HG03354 (cell line): ENCODE measurements around the gene FIGN.

Experiments used
- ATAC-seq: cut with Tn5 transposase; IDR thresholded peaks from one replicate; pipeline ENCODE4 v1.9.1; 2021; ENCODE audit warnings: mild to moderate bottlenecking; ENCODE audit not compliant: unreplicated experiment, poor library complexity, severe bottlenecking

The FIGN gene

DNA sequence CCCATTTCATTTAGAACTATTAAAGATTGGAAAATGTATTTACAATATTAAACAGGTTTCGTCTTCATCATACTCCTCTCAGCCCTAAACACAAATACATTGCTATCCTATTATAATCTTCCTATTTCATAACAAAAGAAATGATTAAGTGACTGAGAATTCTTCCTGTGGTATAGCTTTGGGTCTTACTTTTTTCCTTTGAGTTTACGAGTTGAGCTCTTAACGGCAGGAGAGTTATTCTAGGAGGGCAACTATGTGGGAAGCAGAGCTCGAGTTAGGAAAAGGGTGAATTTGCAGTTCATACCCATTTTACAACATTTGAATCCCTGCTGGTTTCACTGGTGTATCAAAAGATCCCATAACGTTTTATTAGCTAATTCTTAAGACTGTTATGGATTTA is 105.0 kb downstream of the FIGN start:
- ATAC-seq = no peak

DNA sequence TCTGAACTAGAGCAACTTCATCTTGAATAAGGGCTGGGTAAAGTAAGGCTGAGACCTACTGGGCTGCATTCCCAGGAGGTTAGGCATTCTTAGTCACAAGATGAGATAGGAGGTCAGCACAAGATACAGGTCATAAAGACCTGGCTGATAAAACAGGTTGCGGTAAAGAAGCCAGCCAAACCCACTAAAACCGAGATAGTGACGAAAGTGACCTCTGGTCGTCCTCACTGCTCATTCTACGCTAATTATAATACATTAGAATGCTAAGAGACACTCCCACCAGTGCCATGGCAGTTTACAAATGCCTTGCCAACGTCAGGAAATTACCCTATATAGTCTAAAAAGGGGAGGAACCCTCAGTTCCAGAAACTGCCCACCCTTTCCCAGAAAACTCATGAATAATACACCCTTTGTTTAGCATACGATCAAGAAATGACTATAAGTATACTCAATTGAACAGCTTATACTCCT is 109.1 kb downstream of the FIGN start:
- no peak for ATAC-seq

DNA sequence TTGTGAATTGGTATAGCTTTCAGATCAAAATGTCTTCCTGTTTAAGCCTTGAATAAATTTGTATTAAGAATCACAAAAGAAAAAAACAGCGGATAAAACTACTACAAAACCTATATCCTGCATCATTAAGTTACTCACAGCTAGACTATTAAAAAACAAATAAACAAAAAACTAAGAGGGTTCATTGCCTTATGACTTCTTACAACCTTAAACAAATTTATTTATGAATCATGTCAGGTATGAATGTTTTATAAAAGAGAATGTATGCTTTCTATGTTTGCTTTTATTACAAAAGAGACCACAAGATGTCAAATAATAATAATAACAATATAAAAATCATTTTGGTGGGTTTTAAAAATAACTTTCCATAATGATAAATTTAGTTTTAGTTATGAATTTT is 109.6 kb downstream of the FIGN start:
- ATAC-seq = no peak

DNA sequence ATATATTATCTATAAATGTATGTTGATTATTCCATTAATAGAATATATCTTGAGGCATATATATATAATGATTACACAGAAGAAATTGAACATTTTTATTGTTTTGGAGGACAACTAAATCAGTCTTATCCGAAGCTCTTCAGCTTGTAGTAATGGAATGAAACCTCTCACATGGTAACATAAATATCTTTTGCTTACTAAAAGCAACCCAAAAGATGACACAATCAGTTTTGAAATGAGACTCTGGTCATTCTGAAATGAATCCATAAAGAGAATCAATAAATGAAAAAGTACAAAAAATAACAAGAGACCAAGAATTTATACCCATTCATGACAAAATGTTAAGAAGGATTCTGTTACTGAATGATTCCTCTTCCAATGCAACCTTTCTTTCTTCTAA is 110.2 kb downstream of the FIGN start:
- ATAC-seq = no peak

DNA sequence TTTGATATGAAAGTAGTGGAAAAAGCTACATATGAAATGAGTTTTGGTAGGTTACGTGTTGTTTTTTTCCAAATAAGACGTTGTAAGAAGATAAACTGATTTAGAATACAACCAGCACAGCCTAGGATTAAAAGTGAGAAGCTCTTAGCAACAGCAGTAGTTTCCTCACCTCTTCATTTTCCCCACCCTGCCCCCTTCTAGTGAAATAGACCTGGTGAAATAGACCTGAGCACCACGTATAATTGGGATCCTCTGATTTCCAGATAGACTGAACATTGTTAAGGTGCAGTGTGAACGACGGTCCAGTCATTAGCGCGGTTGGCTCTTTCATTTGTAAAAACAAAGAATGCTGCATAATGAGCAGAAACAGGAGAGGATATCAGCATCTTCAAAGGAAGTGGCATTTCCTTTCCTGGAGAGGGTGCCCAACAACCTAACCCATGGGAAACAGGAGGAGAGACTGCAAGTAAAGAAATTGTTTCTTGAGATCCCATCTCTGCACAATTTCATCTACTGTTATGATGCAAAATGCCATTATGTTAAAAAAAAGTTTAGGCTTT is 114.3 kb downstream of the FIGN start:
- ATAC-seq = no peak

DNA sequence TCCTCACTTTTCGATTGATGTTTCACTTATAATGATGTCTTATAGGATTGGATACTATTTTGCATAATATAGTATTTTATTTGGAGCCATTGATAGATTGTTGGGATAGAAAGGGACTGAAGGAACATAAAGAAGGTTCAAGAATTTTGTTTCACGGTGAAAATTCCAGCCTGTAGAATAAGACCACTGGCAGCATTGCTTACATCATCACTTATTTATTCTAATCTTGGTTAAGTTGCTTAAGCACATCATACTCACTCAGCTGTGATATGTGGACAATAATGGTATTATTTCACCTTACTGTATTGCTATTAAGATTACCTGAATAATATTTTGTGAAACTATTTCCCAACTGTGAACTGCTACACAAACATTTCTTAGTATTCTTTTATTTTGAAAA is 118.3 kb downstream of the FIGN start:
- no peak for ATAC-seq

DNA sequence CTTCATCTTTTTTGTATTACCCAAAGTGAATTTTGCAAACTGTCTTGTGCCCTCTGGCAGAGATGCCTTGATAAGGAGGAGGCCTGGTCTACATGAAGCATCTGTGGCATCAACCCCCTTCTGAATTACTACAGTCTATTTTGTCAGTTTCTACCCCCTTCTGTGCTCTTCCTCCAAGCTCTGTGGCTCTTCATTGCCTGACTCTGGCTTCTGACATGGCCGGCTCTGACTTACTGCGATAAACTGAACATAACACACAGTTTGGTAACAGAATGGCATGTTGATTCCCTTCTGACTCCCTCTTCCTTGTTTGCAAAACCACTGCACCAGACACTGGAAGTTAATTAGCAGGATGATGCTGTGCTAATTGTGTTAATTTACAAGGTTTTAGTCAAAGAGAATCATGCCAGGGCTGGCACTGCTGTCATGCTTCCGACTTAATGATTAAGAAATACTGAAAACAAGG is 122.5 kb downstream of the FIGN start:
- ATAC-seq = no peak

DNA sequence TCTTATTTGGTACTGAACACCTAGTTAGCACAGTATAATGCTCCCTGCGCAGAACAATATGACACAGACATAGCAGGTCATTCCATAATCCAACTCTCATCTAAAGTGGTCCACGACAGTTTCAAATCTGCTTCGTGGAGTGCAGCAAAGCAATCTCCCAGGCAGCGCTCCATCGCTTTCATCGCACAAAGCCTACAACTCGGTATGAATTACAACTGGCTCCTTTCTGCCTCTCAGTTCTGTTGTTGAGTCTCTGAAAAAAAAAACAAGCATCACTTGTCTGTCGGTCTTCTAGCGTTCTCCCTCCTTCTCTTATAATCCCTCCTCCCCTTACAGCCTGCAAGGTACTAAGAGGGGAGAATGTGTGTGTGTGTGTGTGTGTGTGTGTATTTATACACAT is 123.5 kb downstream of the FIGN start:
- no peak for ATAC-seq

DNA sequence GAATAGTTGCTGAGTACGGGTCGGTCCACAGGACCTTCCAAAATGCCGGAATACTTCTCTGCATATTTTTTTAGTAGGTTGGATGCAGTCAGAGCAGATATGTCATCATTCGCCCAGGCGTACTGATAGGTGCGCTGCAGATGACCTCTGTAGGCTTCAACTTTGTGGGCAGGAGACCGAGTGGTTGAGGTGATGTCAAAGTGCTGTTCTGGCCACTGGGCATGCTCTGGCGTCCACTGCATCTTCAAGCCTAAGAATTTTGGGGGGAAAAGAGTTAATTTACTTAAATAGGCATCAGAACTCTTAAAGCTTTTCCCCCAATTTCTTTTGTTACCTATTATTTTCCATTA is 124.3 kb downstream of the FIGN start:
- no peak for ATAC-seq

DNA sequence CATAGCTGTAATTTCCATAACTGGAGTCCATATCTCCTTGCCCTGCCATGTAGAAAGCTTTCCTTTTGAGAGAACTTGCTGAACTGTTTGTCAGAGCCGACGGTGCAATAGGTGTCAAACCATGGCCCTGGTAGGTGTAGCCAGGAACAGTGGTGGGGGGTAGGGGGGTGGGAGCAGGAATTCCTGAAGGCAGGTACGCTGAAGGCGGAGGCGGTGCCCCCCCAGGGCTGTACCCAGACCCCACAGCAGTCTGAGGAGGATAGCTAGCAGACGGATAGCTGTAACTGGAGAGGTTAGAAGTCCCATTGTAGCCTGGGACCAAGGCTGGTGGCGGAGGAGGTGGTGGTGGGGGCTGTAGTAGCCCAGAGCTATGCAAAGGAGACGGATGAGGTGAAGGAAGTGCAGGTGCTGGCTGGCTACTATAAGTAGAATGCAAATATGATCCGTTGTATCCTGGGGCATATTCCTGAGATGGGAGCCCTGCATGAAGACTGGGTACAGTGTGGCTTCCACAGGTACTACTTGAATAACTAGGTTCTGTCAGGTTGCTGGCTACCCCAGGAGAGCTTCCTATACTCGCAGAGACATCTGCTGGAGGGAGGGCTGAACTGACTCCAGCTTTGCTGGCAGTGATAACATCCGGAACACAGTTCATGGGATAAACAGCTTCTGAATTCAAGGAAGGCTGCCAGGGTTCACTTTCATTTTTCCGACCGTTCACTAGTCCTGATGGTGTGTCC is 124.8 kb downstream of the FIGN start:
- ATAC-seq = peak; percentile 47

DNA sequence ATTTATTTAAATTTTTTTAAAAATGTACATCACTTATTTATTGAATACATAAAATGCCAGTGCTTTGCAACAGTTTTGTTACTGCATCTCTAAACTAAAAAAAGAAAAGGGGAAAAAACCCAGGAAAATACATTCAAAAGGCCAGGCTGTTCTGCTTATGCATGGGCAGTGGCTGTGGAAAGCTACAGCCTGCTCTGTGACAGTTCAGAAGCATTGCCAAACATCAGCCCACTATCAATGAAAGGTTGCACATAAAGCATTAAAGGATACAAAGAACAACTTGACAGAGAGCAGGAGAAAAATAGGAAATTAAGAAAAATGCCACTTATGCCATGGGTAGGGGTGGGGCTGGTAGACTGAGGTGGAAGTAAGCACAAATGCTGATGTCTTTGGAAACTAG is 128.2 kb downstream of the FIGN start:
- ATAC-seq = no peak

DNA sequence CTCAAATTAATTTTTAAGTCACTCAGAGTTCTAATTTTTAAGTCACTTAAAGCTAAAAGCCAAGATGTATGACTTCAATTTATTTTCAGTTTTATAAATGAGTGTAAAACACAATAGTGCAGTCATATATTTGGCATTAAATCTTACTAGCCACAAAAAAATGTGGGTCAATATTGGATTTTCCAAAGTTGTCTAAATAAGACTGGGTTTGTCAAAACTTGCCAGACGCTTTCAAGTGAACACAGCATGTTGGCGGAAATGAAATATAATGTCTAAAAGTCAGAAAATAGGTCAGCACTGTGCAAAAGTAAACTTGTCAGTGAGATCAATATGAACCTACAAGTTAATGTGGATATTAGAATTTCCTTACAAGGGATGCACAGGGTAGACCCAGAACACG is 128.9 kb downstream of the FIGN start:
- ATAC-seq = no peak

DNA sequence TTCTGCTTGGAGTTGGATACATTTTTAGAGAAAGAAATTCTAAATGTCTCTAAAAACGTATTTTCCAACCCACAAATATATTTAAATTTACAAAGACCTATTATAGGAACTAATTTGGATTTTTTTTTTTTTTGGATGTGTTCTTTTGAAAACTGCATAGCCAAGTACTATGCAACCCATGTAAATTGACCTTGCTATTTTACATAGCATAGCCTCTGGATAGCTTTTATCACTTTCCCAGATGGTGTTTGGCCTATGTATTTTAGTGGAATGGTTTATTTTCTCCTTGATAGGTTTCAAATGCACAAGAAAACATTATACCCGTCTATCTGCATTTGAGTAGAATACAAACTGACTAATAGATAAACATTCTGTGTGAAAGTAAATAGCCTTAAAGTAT is 130.0 kb downstream of the FIGN start:
- ATAC-seq = no peak

DNA sequence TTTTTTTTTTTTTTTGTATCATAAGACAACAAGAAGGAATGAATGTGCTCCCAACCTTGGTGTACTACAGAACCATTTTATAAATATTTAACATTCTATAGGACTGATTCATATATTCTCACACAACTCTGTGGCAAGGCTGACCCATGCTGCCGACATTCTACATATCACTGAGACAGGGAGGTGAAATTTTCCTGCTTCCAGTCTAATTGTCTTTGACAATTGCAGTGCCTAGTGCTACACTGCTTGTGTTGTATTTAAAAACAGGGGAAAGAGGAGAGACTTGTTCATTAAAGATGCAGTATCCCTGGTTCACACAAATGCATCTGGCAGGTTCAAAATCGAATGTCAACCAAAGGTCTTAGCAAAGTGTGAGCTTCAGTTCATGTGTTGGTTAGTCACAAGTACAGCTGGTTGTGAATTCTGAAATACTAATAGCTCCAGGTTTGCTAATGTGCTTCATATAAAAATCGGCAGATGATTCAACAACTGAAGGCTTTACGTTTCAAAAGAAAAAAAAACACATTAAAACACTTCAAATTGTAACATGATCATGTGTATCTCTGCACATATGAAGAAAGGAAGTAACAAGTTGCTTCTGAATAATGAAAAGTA is 130.8 kb downstream of the FIGN start:
- ATAC-seq = no peak

DNA sequence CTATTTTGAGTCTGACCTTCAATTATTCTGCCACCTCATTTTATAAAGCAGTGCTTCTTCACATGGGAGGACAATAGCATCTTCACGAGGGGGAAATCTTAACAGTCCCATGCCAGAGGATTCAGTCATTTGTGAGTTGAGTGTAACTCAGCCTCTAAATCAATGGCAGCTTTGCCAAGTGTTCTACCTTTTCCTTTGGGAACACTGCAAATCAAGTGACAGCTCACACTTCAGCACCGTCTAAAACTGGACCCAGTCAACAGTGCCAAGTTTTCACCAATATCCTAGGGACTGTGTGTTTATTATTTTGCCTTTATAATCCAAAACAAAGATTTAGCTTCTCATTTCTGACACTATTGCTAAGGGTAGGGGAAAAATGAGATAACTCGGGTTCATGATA is 133.6 kb downstream of the FIGN start:
- no peak for ATAC-seq

DNA sequence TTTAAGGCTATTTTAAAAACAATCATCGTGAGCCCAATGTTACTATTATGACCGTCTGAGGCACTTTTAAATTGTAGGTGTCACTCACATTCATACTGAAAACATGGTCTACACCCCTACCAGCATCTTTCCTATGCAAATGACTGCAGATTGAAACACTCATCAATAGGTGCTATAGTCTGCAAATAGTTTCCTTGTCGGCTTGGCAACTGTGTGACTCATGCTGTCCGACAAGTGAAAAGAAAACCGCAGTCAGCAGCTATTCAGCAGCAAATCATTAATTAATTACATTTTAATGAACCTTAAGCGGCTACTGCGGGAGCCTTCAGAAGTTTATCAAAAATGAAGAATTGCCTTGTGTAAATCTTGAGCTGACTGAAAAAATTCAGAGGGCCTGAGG is 134.4 kb downstream of the FIGN start:
- no peak for ATAC-seq

DNA sequence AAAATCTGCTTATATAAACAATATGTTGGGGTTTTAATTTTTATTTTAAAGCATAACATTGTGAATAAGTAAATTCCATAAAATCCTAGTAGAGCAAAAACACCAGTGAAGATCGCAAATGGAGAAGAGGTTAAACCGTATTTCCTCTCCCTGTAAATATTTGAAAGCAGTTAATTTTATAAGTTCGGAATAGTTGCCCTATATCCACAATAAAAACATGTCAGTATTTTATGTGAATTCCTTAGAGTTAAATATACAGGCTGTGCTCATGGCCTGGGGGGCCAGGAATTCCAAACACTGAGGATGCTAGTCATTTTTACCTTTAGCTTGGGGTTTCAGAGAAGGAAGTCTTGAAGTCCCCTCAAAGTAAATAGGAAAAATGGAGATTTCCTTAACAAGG is 135.0 kb downstream of the FIGN start:
- ATAC-seq = no peak

DNA sequence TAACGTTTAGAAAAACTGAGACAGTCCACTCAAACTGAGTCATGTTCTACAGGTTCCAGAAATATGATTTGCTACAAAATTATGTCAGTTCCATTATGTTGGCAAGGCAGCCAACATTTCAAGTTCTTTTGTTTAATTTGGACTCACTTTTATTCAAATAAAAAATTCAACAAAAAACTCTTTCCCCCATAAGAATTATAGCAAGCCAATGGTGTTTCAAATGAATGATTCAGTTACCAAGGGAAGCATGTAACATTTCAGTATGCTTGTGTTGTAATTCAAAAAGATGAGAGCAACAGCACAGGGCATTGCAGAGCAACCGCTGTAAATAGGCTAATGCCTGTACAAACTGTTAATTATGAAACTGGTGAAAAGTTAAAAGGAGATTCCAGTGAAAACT is 140.8 kb downstream of the FIGN start:
- no peak for ATAC-seq

DNA sequence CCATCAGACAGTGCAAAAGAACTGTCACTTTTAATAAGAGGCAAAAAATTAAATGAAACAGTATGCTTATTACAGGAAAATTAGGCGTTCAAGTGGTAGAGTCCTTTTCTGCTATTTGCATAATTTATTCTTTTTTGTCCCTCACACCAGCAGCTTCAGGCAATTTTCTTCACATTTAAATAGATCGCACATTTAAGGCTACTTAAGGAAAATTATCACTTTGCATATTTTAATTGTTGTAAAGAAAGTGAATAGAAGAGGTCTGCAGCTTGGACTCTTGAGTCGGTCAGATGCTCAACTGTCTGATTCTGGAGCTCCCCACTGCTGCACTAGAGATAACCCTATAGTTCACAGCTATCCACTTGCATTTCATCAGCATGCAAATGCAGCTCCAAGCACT is 141.3 kb downstream of the FIGN start:
- no peak for ATAC-seq

DNA sequence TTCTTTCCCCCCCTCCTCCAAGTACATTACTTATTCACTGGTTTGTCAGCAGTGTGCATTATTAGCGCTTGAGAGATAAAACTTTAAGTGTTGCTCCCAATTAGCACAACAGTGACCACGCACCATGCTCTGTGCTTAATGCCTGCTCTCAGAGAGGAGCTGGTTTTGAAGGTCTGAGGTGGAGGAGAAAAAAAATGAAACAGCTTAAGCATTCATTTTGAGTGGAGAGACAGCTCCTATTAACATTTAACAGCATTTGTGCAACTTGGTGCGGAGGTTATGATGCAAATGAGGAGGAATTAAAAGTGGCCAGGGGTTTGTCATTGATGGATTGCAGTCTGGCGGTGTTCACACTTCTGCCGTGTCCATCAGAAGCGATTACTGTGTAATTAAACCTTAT is 141.8 kb downstream of the FIGN start:
- no peak for ATAC-seq

DNA sequence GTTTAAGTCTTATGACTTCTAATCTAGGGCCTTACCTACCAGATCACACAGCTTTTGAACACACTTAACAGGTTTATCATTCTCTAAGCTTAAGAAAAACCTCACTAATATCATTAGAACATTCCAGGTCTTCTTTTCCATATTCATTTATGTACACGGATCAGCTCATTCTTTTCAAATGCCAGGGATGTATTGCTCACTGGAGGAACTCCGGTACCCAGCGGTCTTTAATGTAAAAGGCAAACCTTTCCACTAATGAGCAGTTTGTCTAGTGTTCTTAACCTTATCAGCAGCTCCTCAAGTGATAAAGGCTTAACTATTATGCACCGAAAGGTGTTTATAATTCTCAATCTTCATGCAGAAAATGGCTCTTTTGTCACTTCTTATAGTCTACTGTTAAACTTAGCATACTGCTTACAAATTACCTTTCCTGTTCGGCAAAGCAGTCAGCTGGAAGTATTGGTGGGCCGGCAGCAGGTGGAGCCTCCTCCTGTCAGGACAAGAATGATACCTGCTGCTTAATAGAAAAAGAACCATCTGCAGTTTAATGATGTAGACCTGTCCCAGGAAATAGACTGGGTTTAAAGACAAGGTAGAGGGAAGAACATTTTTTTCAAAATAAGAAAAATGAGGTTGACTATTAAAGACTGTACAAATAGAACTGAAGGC is 142.7 kb downstream of the FIGN start:
- ATAC-seq = no peak
